HL-60 (cell line): ENCODE results near the gene HDGFL2.

Experiments
- GABPA ChIP-seq: IDR thresholded peaks from 2 replicates; pipeline ENCODE4 v1.6.1; 2012; ENCODE audit warnings: low read depth
- POLR2AphosphoS5 ChIP-seq: IDR thresholded peaks from 2 replicates; pipeline ENCODE4 v1.6.1; 2012; ENCODE audit warnings: low read depth
- SPI1 ChIP-seq: IDR thresholded peaks from 2 replicates; pipeline ENCODE4 v1.6.1; 2012; ENCODE audit warnings: low read depth, mild to moderate bottlenecking, borderline replicate concordance
- TF ChIP-seq, protein P1 (sequence below): IDR thresholded peaks from one replicate; pipeline ENCODE4 v1.5.1; 2011; ENCODE audit warnings: low read length, control low read depth, inconsistent platforms; ENCODE audit not compliant: insufficient read depth

DNA sequence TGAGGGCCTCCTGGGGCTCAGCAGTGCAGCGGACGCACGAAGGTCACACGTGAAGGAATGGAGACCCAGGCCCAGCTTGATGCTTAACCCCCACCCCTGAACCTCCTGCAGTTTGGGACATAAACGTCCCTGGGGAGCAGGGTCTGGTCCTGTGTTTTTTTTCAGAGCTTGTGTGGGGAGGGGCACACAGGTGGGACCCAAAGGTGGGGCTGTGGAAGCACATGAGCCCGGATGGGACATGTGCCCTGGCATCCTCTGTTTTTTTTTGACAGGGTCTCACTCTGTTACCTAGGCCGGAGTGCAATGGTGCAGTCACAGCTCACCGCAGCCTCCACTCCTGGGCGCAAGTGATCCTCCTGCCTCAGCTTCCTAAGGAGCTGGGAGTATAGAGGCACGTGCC, 35.0 kb upstream of the HDGFL2 start:
- TF ChIP-seq, protein P1, sequence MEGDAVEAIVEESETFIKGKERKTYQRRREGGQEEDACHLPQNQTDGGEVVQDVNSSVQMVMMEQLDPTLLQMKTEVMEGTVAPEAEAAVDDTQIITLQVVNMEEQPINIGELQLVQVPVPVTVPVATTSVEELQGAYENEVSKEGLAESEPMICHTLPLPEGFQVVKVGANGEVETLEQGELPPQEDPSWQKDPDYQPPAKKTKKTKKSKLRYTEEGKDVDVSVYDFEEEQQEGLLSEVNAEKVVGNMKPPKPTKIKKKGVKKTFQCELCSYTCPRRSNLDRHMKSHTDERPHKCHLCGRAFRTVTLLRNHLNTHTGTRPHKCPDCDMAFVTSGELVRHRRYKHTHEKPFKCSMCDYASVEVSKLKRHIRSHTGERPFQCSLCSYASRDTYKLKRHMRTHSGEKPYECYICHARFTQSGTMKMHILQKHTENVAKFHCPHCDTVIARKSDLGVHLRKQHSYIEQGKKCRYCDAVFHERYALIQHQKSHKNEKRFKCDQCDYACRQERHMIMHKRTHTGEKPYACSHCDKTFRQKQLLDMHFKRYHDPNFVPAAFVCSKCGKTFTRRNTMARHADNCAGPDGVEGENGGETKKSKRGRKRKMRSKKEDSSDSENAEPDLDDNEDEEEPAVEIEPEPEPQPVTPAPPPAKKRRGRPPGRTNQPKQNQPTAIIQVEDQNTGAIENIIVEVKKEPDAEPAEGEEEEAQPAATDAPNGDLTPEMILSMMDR, result no peak
- no peak for TF ChIP-seq SPI1
- TF ChIP-seq POLR2AphosphoS5, result no peak
- no peak for TF ChIP-seq GABPA
